Measurements from ENCODE around the gene TULP1.
A peak's percentile ranks its signal among the peaks of the same experiment; 100 is the strongest.

Gene TULP1

DNA sequence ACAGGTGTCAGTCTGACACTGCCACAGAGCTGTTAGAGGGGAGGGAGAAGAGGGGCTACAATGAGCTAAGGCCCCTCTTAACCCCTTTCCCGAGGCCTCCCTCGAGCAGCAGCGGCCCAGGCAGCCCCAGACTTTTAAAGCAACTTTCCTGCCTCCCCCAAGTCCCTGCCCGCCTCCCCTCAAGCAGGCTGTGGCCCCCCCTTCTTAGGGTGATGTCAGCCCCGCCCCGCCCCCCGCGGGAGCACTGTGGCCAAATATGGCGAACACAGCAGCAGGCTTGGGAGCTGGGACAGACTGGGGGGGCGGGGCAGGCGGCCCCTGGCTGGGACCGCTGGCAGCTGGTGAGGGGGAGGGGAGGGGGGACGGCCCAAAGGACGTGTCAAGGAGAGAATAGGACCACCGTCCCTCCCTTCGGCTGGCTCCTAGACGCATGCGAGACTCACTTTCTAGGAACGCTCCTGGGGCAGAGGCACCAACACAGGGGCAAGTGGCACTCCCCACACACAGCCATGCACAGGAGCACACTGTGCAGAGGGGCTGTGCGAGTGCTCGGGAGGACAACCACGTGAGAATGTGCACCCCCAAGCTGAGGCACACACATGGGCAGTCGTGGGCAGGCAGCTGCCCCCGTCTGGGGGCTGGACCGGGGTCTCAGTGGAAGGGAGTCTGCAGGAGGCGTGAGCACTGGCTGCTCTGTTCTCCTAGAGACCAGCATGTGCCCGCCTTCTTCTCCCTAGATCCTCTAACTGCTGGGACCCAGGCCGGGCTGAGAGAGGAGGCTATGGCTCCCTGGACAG is 22.5 kb downstream of the TULP1 start:
- TF ChIP-seq, protein P1, sequence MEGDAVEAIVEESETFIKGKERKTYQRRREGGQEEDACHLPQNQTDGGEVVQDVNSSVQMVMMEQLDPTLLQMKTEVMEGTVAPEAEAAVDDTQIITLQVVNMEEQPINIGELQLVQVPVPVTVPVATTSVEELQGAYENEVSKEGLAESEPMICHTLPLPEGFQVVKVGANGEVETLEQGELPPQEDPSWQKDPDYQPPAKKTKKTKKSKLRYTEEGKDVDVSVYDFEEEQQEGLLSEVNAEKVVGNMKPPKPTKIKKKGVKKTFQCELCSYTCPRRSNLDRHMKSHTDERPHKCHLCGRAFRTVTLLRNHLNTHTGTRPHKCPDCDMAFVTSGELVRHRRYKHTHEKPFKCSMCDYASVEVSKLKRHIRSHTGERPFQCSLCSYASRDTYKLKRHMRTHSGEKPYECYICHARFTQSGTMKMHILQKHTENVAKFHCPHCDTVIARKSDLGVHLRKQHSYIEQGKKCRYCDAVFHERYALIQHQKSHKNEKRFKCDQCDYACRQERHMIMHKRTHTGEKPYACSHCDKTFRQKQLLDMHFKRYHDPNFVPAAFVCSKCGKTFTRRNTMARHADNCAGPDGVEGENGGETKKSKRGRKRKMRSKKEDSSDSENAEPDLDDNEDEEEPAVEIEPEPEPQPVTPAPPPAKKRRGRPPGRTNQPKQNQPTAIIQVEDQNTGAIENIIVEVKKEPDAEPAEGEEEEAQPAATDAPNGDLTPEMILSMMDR (IDR thresholded peaks at IDR 0.05; ENCODE audit: insufficient read depth, low read length, missing control alignments) = no peak
- DNase-seq (ENCODE audit: low read depth, low spot score) = no peak
- peak overlapping the region; percentile 36 for H3K4me3 ChIP-seq (ENCODE audit: low read depth, low read length)
- CTCF ChIA-PET = interaction anchor here (0.8 to 1.5 kb wide), 4 partner anchors 10 to 247 kb away, joined by 3 to 4 read pairs (median 3); partner anchors contain the start of gene ARMC12
- POLR2A ChIA-PET = interaction anchor here (0.7 to 2.4 kb wide), 3 partner anchors 13 to 19 kb away, joined by 3 to 11 read pairs (median 3); no protein-coding TSS in a partner anchor

DNA sequence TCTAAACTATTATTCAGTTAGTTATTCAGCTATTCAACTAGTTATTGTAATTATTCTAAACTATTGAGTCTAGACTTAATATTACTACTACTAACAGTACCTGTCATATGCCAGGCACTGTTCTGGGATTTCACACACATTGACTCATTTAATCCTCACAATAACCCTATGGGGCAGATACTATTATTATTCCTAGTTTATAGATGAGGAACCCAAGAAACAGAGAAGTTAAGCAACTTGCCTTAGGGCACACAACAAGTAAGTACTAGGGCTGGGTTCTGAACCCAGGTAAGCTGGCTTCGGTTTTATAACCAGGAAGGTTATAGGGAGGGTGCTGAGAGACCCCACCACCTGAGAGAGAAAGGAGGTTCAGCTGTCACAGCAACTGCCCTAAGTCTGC is 23.6 kb downstream of the TULP1 start:
- TF ChIP-seq, protein P1 (IDR thresholded peaks at IDR 0.05; ENCODE audit: insufficient read depth, low read length, missing control alignments) = no peak
- no peak for DNase-seq (ENCODE audit: low read depth, low spot score)
- CTCF ChIA-PET = interaction anchor here (0.8 to 1.3 kb wide), 3 partner anchors 9 to 248 kb away, joined by 3 to 4 read pairs (median 3); partner anchors contain the start of gene ARMC12
- POLR2A ChIA-PET = interaction anchor here (1.2 to 2.4 kb wide), 2 partner anchors 9 to 18 kb away, joined by 6 to 11 read pairs; no protein-coding TSS in a partner anchor
- no peak overlapping the region for H3K4me3 ChIP-seq (ENCODE audit: low read depth, low read length)

- TF ChIP-seq, protein P1 (IDR thresholded peaks at IDR 0.05; ENCODE audit: insufficient read depth, low read length, missing control alignments) = no peak
- POLR2A ChIA-PET = interaction anchor here (1.2 to 2.4 kb wide), 2 partner anchors 9 to 17 kb away, joined by 6 to 11 read pairs; no protein-coding TSS in a partner anchor
- no peak for DNase-seq (ENCODE audit: low read depth, low spot score)
- no peak overlapping the region for H3K4me3 ChIP-seq (ENCODE audit: low read depth, low read length)
- CTCF ChIA-PET = interaction anchor here (1.1 kb wide), 1 partner anchor 8 kb away, joined by 3 read pairs; no protein-coding TSS in a partner anchor
Observed at GRCh38 chr6:35488517-35488862, 24.2 kb downstream of the TULP1 start.

GRCh38 chr6:35487658-35488516 is 24.8 kb downstream of the TULP1 start:
- ChIA-PET POLR2A (interaction anchor here (0.5 to 2.4 kb wide), 4 partner anchors 10 to 1072 kb away, joined by 5 to 11 read pairs (median 6); no protein-coding TSS in a partner anchor), CTCF (interaction anchor here (1.1 kb wide), 1 partner anchor 8 kb away, joined by 3 read pairs; no protein-coding TSS in a partner anchor)
- no peak overlapping the region for H3K4me3 ChIP-seq (ENCODE audit: low read depth, low read length)
- TF ChIP-seq, protein P1 (IDR thresholded peaks at IDR 0.05; ENCODE audit: insufficient read depth, low read length, missing control alignments) = no peak
- DNase-seq (ENCODE audit: low read depth, low spot score) = no peak

DNA sequence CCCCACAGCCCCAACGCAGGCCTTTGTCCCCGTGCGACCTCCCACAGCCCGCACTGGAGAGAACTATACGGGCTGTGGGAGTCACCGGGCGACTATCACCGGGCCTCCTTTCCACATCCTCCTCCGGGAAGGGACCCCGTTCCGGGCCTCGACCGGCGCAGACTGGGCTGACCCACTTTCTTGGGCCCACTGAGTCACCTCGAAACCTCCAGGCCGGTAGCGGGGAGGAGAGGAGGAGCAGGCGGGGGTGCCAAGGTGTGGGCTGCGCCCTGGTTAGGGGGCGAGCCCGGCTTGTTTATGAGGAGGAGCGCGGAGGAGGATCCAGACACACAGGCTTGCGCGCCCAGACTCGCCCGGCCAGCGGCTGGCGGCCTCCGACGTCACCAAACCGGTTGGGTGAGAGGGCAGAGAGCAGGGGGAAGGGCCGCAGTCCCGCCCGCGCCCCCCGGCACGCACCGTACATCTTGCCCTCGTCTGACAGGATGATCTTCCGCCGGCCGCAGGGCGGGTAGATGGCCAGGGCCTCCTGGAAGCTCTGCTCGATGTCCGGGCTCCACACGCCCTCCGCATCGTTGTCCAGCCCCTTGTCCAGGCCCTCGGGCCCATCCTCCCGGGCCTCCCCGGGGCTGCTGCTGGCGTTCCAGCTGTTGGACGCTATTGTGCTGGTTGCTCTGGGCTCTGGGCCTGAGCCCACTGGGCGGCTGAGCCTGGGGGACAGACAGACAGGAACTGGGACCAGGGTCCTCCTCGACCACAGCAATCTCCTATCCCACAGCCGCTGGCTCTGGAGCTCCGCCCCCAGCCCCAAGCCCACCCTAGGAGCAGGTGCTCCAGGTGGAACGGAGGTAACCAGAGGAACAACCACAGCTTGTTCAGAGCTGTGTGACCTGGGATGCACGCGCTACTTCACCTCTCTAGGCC is 26.4 kb downstream of the TULP1 start:
- no peak overlapping the region for H3K4me3 ChIP-seq (ENCODE audit: low read depth, low read length)

More for the DNA sequence above, 26.4 kb downstream of the TULP1 start:
- ChIA-PET POLR2A (interaction anchor here (1.8 kb wide), 1 partner anchor 13 kb away, joined by 6 read pairs; no protein-coding TSS in a partner anchor), CTCF (interaction anchor here (0.7 to 1.2 kb wide), 5 partner anchors 11 to 251 kb away, joined by 3 to 6 read pairs (median 4); partner anchors contain the start of gene RPL10A)
- no peak for DNase-seq (ENCODE audit: low read depth, low spot score)
- TF ChIP-seq, protein P1 (IDR thresholded peaks at IDR 0.05; ENCODE audit: insufficient read depth, low read length, missing control alignments) = no peak
